DOHH2 (cell line): ENCODE measurements around the gene PTX3.

ENCODE experiments used
- CTCF ChIP-seq: fragments of 200-600 bp; sonication (generic); IDR thresholded peaks from one replicate; pipeline ENCODE4 v1.5.1; 2014; ENCODE audit warnings: antibody characterized with exemption, mild to moderate bottlenecking, low read depth, low read length; ENCODE audit not compliant: poor library complexity, severe bottlenecking
- EZH2phosphoT487 ChIP-seq: fragments of 200-600 bp; sonication (generic); IDR thresholded peaks from 2 replicates; pipeline ENCODE4 v1.6.1; 2017; ENCODE audit warnings: borderline replicate concordance, mild to moderate bottlenecking, antibody characterized with exemption, low read length, moderate library complexity, mixed read lengths

DNA sequence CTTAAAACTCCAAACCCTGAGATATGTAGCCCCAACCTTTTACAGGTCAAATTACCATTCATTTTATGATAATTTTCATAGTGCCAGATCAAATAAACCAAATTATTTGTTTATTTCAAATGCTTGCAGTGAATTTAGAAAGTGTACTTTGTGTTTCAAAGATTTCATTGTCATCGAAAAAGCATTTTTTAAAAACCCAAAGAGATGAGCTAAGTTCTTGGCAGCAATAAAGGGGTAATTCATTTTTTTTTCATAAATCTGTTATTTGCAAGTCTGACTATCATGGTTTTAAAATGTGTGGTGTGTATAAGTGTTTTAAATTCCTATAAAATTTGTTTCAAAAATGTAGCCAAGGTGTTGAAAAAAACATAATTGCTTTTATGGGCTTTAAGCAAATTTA lies 17.2 kb downstream of the PTX3 start:
- TF ChIP-seq CTCF (no peak), EZH2phosphoT487 (no peak)
